Measurements from ENCODE around the gene CRYGN.

The CRYGN gene

DNA sequence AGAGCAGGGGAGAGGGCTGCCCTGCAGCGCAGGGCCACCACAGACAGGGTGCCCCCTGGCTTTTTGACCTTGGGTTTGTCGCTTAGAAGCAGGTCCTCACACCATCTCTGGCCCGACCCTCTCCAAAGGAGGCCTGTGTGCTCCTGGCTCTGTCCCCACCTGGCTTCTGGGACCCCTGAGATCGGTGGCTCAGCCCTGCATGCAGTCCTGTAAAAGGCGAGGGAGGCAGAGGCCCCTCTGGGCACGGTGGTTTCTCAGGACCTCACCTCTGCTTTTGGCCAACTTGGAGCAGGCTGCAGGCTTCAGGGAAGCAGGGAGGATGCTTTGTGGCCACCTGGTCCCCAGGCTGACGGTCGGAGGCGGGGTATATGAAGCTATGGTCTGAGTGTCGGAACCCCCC is 51.5 kb downstream of the CRYGN start:
- Histone ChIP-seq H3K9ac (no peak overlapping the region), H3K36me3 (ENCODE audit: control insufficient read depth, insufficient read depth, low read length) (no peaks in the 10 kb centered on the region), H3K4me2 (ENCODE audit: low read length) (no peak overlapping the region), H3K9me3 (ENCODE audit: control insufficient read depth, low read length) (no peaks in the 10 kb centered on the region), H3K27ac (no peak overlapping the region), H3K27me3 (ENCODE audit: control insufficient read depth, insufficient read depth, low read length) (no peaks in the 10 kb centered on the region), H3K79me2 (peaks cover 3% of the 10 kb centered on the region), H3K4me3 (ENCODE audit: low read depth, low read length) (no peak overlapping the region), H3K4me1 (peaks cover 40% of the 10 kb centered on the region), H2AFZ (no peak overlapping the region)
- TF ChIP-seq, protein P1, sequence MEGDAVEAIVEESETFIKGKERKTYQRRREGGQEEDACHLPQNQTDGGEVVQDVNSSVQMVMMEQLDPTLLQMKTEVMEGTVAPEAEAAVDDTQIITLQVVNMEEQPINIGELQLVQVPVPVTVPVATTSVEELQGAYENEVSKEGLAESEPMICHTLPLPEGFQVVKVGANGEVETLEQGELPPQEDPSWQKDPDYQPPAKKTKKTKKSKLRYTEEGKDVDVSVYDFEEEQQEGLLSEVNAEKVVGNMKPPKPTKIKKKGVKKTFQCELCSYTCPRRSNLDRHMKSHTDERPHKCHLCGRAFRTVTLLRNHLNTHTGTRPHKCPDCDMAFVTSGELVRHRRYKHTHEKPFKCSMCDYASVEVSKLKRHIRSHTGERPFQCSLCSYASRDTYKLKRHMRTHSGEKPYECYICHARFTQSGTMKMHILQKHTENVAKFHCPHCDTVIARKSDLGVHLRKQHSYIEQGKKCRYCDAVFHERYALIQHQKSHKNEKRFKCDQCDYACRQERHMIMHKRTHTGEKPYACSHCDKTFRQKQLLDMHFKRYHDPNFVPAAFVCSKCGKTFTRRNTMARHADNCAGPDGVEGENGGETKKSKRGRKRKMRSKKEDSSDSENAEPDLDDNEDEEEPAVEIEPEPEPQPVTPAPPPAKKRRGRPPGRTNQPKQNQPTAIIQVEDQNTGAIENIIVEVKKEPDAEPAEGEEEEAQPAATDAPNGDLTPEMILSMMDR (IDR thresholded peaks at IDR 0.05): no peak

- Histone ChIP-seq H3K4me1 (peaks cover 36% of the 10 kb centered on the region), H3K9me3 (ENCODE audit: control insufficient read depth, low read length) (no peaks in the 10 kb centered on the region), H3K4me3 (ENCODE audit: low read depth, low read length) (no peak overlapping the region), H3K36me3 (ENCODE audit: control insufficient read depth, insufficient read depth, low read length) (no peaks in the 10 kb centered on the region), H3K4me2 (ENCODE audit: low read length) (no peak overlapping the region), H3K27me3 (ENCODE audit: control insufficient read depth, insufficient read depth, low read length) (no peaks in the 10 kb centered on the region), H3K9ac (no peak overlapping the region), H3K79me2 (peaks cover 3% of the 10 kb centered on the region), H3K27ac (no peak overlapping the region), H2AFZ (no peak overlapping the region)
- TF ChIP-seq, protein P1 (IDR thresholded peaks at IDR 0.05): no peak
Measured at GRCh38 chr7:151388007-151388297, 52.0 kb downstream of the CRYGN start.

DNA sequence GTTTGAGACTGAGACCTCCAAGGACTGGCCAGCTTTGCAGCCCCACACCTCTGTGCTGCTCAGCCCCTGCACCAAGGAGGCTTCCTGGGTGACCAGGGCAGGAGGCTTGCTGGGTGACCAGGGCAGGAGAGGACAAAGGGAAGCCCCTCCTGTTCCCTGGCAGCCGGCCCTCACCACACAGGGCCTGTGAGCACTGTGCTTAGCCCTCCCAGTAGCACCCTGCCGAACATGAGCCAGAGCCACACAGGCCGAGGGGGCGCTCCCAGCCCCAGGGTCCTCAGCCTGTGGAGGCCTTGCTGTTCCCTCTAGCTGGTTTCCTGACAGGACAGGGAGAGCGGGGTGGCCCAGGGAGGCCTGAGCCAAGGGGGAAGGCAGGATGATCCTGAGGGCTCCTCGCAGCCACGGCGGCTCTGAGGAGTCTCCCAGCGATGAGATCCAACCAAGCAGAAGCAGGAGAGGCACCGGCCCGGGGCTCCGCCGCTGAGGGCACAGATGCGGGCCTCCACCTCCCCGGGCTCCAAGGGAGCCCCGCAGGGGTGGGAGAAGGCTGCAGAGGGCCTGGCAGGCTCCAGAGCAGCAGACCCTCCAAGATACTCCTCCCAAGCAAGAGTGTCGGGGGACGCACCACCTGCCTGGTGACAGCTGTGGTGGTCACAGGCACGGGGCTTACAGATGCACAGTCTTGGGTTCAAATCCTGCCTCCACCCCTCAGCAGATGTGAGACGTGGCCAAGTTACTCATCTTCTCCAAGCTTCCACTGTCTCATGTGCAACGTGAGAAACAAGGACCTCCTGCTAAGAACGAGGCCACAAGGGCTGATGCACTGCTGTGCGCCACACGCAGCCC is 52.6 kb downstream of the CRYGN start:
- H3K4me2 ChIP-seq (ENCODE audit: low read length): no peak overlapping the region
- no peaks in the 10 kb centered on the region for H3K27me3 ChIP-seq (ENCODE audit: control insufficient read depth, insufficient read depth, low read length)
- H2AFZ ChIP-seq: no peak overlapping the region
- no peaks in the 10 kb centered on the region for H3K9me3 ChIP-seq (ENCODE audit: control insufficient read depth, low read length)
- H3K36me3 ChIP-seq (ENCODE audit: control insufficient read depth, insufficient read depth, low read length): no peaks in the 10 kb centered on the region
- peak overlapping the region; percentile 79 for H3K27ac ChIP-seq
- TF ChIP-seq, protein P1 (IDR thresholded peaks at IDR 0.05): no peak
- no peak overlapping the region for H3K9ac ChIP-seq
- no peak overlapping the region for H3K4me3 ChIP-seq (ENCODE audit: low read depth, low read length)
- no peaks in the 10 kb centered on the region for H3K79me2 ChIP-seq
- H3K4me1 ChIP-seq: peaks cover 36% of the 10 kb centered on the region

GRCh38 chr7:151386301-151387160 is 53.4 kb downstream of the CRYGN start:
- Histone ChIP-seq H3K36me3 (ENCODE audit: control insufficient read depth, insufficient read depth, low read length) (no peaks in the 10 kb centered on the region), H3K9me3 (ENCODE audit: control insufficient read depth, low read length) (no peaks in the 10 kb centered on the region), H3K4me2 (ENCODE audit: low read length) (peak overlapping the region; percentile 48), H3K4me1 (peaks cover 41% of the 10 kb centered on the region), H3K4me3 (ENCODE audit: low read depth, low read length) (no peak overlapping the region), H3K79me2 (no peaks in the 10 kb centered on the region), H3K27me3 (ENCODE audit: control insufficient read depth, insufficient read depth, low read length) (no peaks in the 10 kb centered on the region), H3K27ac (peak overlapping the region; percentile 79), H2AFZ (peak overlapping the region; percentile 54), H3K9ac (no peak overlapping the region)
- TF ChIP-seq, protein P1 (IDR thresholded peaks at IDR 0.05): no peak

Data from parathyroid adenoma (tissue), 2 donors.